ENCODE measurements around the gene VTN. TPM values are rescaled to one million over a fixed set of nuclear protein-coding genes. Genes with fewer than 3 reads are reported as not detected.

Gene VTN
- total RNA-seq, 3 donors from 2014 or later = 0.32 to 12.1 (median 0.98) TPM

Other genes starting within 250 kb of the VTN start
- 1 to 10 TPM; 7.2 to 9.8 (median 7.5) TPM for gene TMEM97, start 51.1 kb downstream of the VTN start, total RNA-seq
- 10 to 100 TPM; 40.2 to 52.8 (median 47.2) TPM for gene IFT20, start 34.8 kb downstream of the VTN start, total RNA-seq
- gene TNFAIP1, start 34.5 kb downstream of the VTN start, total RNA-seq = 10 to 100 TPM; 15.5 to 31.9 (median 28.5) TPM
- gene POLDIP2, start 12.8 kb downstream of the VTN start, total RNA-seq = 10 to 100 TPM; 64.5 to 85.0 (median 69.8) TPM
- not detected for gene SEBOX, start 5.1 kb downstream of the VTN start, total RNA-seq
- 10 to 100 TPM in 2 of 3 donors, 1 to 10 TPM in 1; 6.4 to 14.3 (median 13.8) TPM for gene SARM1, start 1.4 kb upstream of the VTN start, total RNA-seq
- gene SLC46A1, start 35.9 kb upstream of the VTN start, total RNA-seq = 10 to 100 TPM; 11.2 to 22.7 (median 12.5) TPM
- gene SLC13A2, start 103.3 kb upstream of the VTN start, total RNA-seq = 1 to 10 TPM in 1 of 3 donors, under 1 TPM in 1, not detected in 1; 0.66 to 4.0 TPM
- under 1 TPM in 1 of 3 donors, not detected in 2; 0.29 TPM for gene FOXN1, start 136.0 kb upstream of the VTN start, total RNA-seq
- gene UNC119, start 182.3 kb upstream of the VTN start, total RNA-seq = 10 to 100 TPM; 19.2 to 34.1 (median 32.9) TPM
- 10 to 100 TPM; 35.4 to 63.5 (median 53.3) TPM for gene PIGS, start 201.2 kb upstream of the VTN start, total RNA-seq
- gene ALDOC, start 206.6 kb upstream of the VTN start, total RNA-seq = 100 to 1,000 TPM in 1 of 3 donors, 10 to 100 TPM in 2; 19.7 to 191 (median 40.7) TPM
- 1 to 10 TPM; 3.3 to 5.8 (median 4.1) TPM for gene SPAG5, start 228.7 kb upstream of the VTN start, total RNA-seq
- 10 to 100 TPM in 2 of 3 donors, 1 to 10 TPM in 1; 9.3 to 11.1 (median 11.0) TPM for gene RSKR, start 243.9 kb upstream of the VTN start, total RNA-seq

Data from breast epithelium (tissue), 3 donors.